Naive thymus-derived CD8-positive, alpha-beta T cell (primary cell): ENCODE measurements around the gene CSGALNACT2. TPM values are rescaled to one million over a fixed set of nuclear protein-coding genes. Genes with fewer than 3 reads are reported as not detected.

ENCODE experiments used
- ATAC-seq, 2 donors: fragments of 150-1000 bp; cut with Tn5 transposase in 1 of 2; sonication (Bioruptor Pico), chemical (Tn5 transposase) in 1 of 2; 1 replicate in 1 of 2; 2 replicates in 1 of 2; pipeline ENCODE4 v1.10.0; 2021; ENCODE audit warnings: mild to moderate bottlenecking in 2 of 2, moderate library complexity in 2 of 2
- POLR2A ChIA-PET: fragments of 350-600 bp; sonication (Branson Sonifier 250); formaldehyde crosslinking; loops from one replicate; lab custom pipeline; 2021; ENCODE audit warnings: antibody characterized with exemption; lab: Charles Lee
- DNase-seq, 10 donors: peaks; one replicate each; pipeline versions ENCODE4 v3.0.0 to v3.0.0-alpha.2; 2020 to 2022
- H3K27ac Mint-ChIP-seq, 10 donors: one replicate each; pipeline ENCODE4 v1.8.0; 2020 to 2022; ENCODE audit warnings: mild to moderate bottlenecking in 10 of 10, mixed read lengths in 10 of 10, moderate library complexity in 4 of 10, inconsistent platforms in 1 of 10
- H3K27me3 Mint-ChIP-seq, 5 donors: one replicate each; pipeline ENCODE4 v1.8.0; 2021 to 2022; ENCODE audit warnings: mixed read lengths in 5 of 5
- H3K36me3 Mint-ChIP-seq, 3 donors: one replicate each; pipeline ENCODE4 v1.8.0; 2020 to 2022; ENCODE audit warnings: mixed read lengths in 3 of 3, mild to moderate bottlenecking in 2 of 3, inconsistent platforms in 1 of 3
- H3K4me1 Mint-ChIP-seq, 4 donors: one replicate each; pipeline ENCODE4 v1.8.0; 2021 to 2022; ENCODE audit warnings: mixed read lengths in 4 of 4
- H3K4me3 Mint-ChIP-seq, 10 donors: one replicate each; pipeline ENCODE4 v1.8.0; 2020 to 2022; ENCODE audit warnings: mild to moderate bottlenecking in 10 of 10, mixed read lengths in 10 of 10, moderate library complexity in 6 of 10, inconsistent platforms in 1 of 10
- H3K9me3 Mint-ChIP-seq, 9 donors: one replicate each; pipeline ENCODE4 v1.8.0; 2020 to 2022; ENCODE audit warnings: mixed read lengths in 9 of 9, mild to moderate bottlenecking in 3 of 9, inconsistent platforms in 1 of 9, moderate library complexity in 1 of 9
- polyA plus RNA-seq, 3 donors: library from polyadenylated mRNA; unstranded; fragments of 300-500 nt; fragmentation: Illumina TruSeq; gene quantifications; one replicate each; pipeline ENCODE4 v1.2.3, GENCODE V29; 2021
- total RNA-seq, 8 experiments: library from RNA in 2 of 8; stranded (reverse) in 2 of 8; gene quantifications; one replicate each; pipeline ENCODE4 v1.2.3 and lab custom pipeline; 2021 to 2026

CSGALNACT2 gene
- total and polyA plus RNA-seq, 5 experiments from 2014 or later, result 15.0 to 61.0 (median 20.0) TPM

- H3K4me3 Mint-ChIP-seq, result peak overlapping the region in 1 of 10 donors; percentile 37
- POLR2A ChIA-PET, result no interaction called here
- H3K36me3 Mint-ChIP-seq, result peaks cover 13 to 71% (median 15%) of the 10 kb centered on the region in 3 donors
- H3K27ac Mint-ChIP-seq, result peak overlapping the region in 4 of 10 donors; percentile 1 to 48 (median 22)
- no peak for ATAC-seq
- H3K27me3 Mint-ChIP-seq, result no peaks in the 10 kb centered on the region
- DNase-seq, result no peak
- no peaks in the 10 kb centered on the region for H3K9me3 Mint-ChIP-seq
- H3K4me1 Mint-ChIP-seq, result peaks cover 32 to 66% (median 55%) of the 10 kb centered on the region in 4 donors
Measured at GRCh38 chr10:43160046-43160920, 22.0 kb downstream of the CSGALNACT2 start.

GRCh38 chr10:43160921-43161255 is 22.6 kb downstream of the CSGALNACT2 start:
- POLR2A ChIA-PET, result no interaction called here
- no peak for DNase-seq
- Mint-ChIP-seq H3K4me1 (peaks cover 30 to 61% (median 49%) of the 10 kb centered on the region in 4 donors), H3K36me3 (peaks cover 13 to 66% (median 16%) of the 10 kb centered on the region in 3 donors), H3K9me3 (no peaks in the 10 kb centered on the region), H3K27ac (peak overlapping the region in 5 of 10 donors; percentile 1 to 56 (median 42)), H3K4me3 (peak overlapping the region in 1 of 10 donors; percentile 37), H3K27me3 (no peaks in the 10 kb centered on the region)
- ATAC-seq, result no peak

- Mint-ChIP-seq H3K27me3 (no peaks in the 10 kb centered on the region), H3K4me1 (peaks cover 22 to 54% (median 35%) of the 10 kb centered on the region in 4 donors), H3K36me3 (peaks cover 13 to 64% (median 16%) of the 10 kb centered on the region in 3 donors), H3K4me3 (no peak overlapping the region), H3K27ac (peak overlapping the region in 1 of 10 donors; percentile 42), H3K9me3 (no peaks in the 10 kb centered on the region)
- ATAC-seq (no peak), DNase-seq (no peak)
- POLR2A ChIA-PET, result no interaction called here
Measured at GRCh38 chr10:43162604-43163003, 24.4 kb downstream of the CSGALNACT2 start.

- no peak overlapping the region for H3K4me3 Mint-ChIP-seq
- H3K9me3 Mint-ChIP-seq, result no peaks in the 10 kb centered on the region
- peak overlapping the region in 2 of 10 donors; percentile 51 to 67 for H3K27ac Mint-ChIP-seq
- DNase-seq (no peak), ATAC-seq (no peak)
- POLR2A ChIA-PET, result no interaction called here
- no peaks in the 10 kb centered on the region for H3K27me3 Mint-ChIP-seq
- H3K4me1 Mint-ChIP-seq, result peaks cover 16 to 37% (median 30%) of the 10 kb centered on the region in 4 donors
- peaks cover 6 to 68% (median 12%) of the 10 kb centered on the region in 3 donors for H3K36me3 Mint-ChIP-seq
Measured at GRCh38 chr10:43166207-43166879, 28.1 kb downstream of the CSGALNACT2 start.

DNA sequence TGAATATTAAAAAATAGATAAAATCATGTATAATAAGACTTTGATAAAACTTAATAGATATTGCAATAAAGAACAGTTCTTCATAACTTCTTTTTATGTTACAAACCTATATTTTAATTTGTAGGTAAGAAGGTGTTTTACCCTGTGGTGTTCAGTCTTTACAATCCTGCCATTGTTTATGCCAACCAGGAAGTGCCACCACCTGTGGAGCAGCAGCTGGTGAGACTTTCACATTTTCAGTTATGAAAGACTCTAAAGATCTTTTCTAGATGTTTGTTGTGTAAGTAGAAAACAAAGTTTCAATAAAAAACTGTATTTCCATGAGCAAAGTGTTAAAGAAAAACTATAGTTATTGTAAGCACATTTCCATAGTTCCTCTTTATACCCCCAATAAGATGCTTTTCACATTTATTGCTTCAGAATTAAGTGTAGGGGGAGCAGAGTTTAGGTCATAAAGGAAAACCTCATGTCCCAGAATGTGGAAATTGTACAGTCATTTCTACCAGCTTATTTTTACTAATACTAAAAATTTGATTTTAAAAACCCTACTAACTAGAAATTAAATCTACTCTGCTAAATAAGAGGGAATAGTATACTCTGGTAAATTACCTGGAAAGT is 28.7 kb downstream of the CSGALNACT2 start:
- no peak overlapping the region for H3K4me3 Mint-ChIP-seq
- H3K4me1 Mint-ChIP-seq, result peaks cover 11 to 34% (median 23%) of the 10 kb centered on the region in 4 donors
- H3K36me3 Mint-ChIP-seq, result peaks cover 4 to 68% (median 9%) of the 10 kb centered on the region in 3 donors
- H3K9me3 Mint-ChIP-seq, result no peaks in the 10 kb centered on the region
- POLR2A ChIA-PET, result no interaction called here
- peak overlapping the region in 1 of 10 donors; percentile 31 for H3K27ac Mint-ChIP-seq
- H3K27me3 Mint-ChIP-seq, result no peaks in the 10 kb centered on the region
- no peak for DNase-seq
- ATAC-seq, result no peak

DNA sequence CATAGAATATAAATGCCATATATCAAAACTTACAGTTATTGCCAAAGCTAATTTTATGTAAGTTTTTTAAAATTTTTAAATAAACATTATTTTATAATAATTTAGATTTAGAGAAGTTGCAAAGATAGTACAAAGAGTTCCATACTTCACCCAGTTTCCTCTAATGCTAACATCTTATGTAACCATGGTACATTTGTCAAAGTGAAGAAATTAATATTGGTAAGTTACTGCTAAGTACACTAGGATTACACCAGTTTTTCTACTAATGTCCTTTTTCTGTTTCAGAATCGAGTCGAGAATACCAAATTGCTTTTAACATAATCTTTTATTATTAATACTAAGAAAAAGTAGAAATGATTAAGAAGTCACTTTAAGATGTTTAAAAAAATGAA is 29.2 kb downstream of the CSGALNACT2 start:
- ATAC-seq (no peak), DNase-seq (no peak)
- POLR2A ChIA-PET, result no interaction called here
- no peaks in the 10 kb centered on the region for H3K9me3 Mint-ChIP-seq
- peaks cover 4 to 70% (median 9%) of the 10 kb centered on the region in 3 donors for H3K36me3 Mint-ChIP-seq
- peaks cover 11 to 34% (median 22%) of the 10 kb centered on the region in 4 donors for H3K4me1 Mint-ChIP-seq
- H3K27ac Mint-ChIP-seq, result peak overlapping the region in 1 of 10 donors; percentile 16
- no peaks in the 10 kb centered on the region for H3K27me3 Mint-ChIP-seq
- H3K4me3 Mint-ChIP-seq, result no peak overlapping the region

DNA sequence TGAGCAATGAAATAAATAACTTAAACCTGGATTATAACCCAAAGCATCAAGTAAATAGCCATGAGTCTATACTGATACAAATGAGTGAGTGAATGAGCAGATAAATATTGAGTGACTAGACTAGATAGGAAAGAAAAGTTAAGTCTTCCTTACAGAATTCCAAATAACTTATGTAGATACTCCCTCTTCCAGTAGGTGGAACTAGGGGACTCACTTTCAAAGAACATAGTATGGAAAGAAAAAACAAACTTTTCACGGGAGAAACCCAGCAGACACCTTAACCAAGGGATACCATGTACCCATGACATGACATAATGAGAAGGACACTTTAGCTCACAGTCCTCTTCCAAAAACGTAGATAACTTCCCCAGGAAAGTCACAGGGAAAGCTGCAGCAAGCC is 32.2 kb downstream of the CSGALNACT2 start:
- Mint-ChIP-seq H3K4me1 (peaks cover 10 to 32% (median 21%) of the 10 kb centered on the region in 4 donors), H3K27ac (peak overlapping the region in 5 of 10 donors; percentile 24 to 38 (median 27)), H3K9me3 (no peaks in the 10 kb centered on the region), H3K4me3 (no peak overlapping the region), H3K27me3 (no peaks in the 10 kb centered on the region), H3K36me3 (peaks cover 6 to 71% (median 22%) of the 10 kb centered on the region in 3 donors)
- no peak for ATAC-seq
- no peak for DNase-seq
- POLR2A ChIA-PET, result interaction anchor here (1.0 kb wide), 1 partner anchor 33 kb away, joined by 3 read pairs; the partner anchor contains the start of gene CSGALNACT2

GRCh38 chr10:43172645-43173044 is 34.4 kb downstream of the CSGALNACT2 start:
- no peak for ATAC-seq
- H3K36me3 Mint-ChIP-seq, result peaks cover 11 to 83% (median 40%) of the 10 kb centered on the region in 3 donors
- no peaks in the 10 kb centered on the region for H3K27me3 Mint-ChIP-seq
- H3K4me3 Mint-ChIP-seq, result peak overlapping the region in 1 of 10 donors; percentile 20
- POLR2A ChIA-PET, result no interaction called here
- peaks cover 0 to 4% (median 0%) of the 10 kb centered on the region in 9 donors for H3K9me3 Mint-ChIP-seq
- peaks cover 10 to 22% (median 19%) of the 10 kb centered on the region in 4 donors for H3K4me1 Mint-ChIP-seq
- H3K27ac Mint-ChIP-seq, result peak overlapping the region in 8 of 10 donors; percentile 1 to 85 (median 48)
- DNase-seq, result no peak

DNA sequence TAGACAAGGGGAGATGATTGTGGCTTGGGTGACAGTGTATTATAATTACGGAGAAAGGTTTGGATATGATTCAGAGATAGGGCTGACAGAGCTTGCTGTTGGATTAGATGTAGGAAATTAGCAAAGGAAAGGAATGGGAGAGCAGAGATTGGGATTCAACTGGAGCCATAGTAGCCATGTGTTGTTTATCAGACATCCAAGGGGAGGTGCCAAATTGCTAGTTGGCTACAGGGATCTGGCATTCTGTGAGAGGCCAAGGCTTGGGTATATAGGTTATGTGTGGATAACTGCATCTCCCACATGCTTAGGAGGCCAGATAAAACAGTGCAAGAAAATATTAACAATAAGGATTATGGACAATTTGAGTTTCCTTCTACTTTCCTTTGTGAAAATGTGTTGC is 34.9 kb downstream of the CSGALNACT2 start:
- Mint-ChIP-seq H3K4me1 (peaks cover 10 to 22% (median 19%) of the 10 kb centered on the region in 4 donors), H3K27ac (peak overlapping the region in 9 of 10 donors; percentile 1 to 85 (median 32)), H3K36me3 (peaks cover 16 to 88% (median 45%) of the 10 kb centered on the region in 3 donors), H3K4me3 (peak overlapping the region in 1 of 10 donors; percentile 20), H3K27me3 (no peaks in the 10 kb centered on the region), H3K9me3 (peaks cover 0 to 4% (median 0%) of the 10 kb centered on the region in 9 donors)
- DNase-seq (no peak), ATAC-seq (no peak)
- POLR2A ChIA-PET, result no interaction called here

- H3K9me3 Mint-ChIP-seq, result peaks cover 0 to 13% (median 4%) of the 10 kb centered on the region in 9 donors
- no peaks in the 10 kb centered on the region for H3K27me3 Mint-ChIP-seq
- H3K4me3 Mint-ChIP-seq, result no peak overlapping the region
- no peak overlapping the region for H3K27ac Mint-ChIP-seq
- ATAC-seq (no peak), DNase-seq (no peak)
- H3K36me3 Mint-ChIP-seq, result peaks cover 28 to 89% (median 58%) of the 10 kb centered on the region in 3 donors
- POLR2A ChIA-PET, result no interaction called here
- peaks cover 16 to 22% (median 19%) of the 10 kb centered on the region in 4 donors for H3K4me1 Mint-ChIP-seq
Measured at GRCh38 chr10:43174969-43175368, 36.7 kb downstream of the CSGALNACT2 start.

GRCh38 chr10:43176271-43176670 is 38.0 kb downstream of the CSGALNACT2 start:
- Mint-ChIP-seq H3K4me1 (peaks cover 9 to 16% (median 13%) of the 10 kb centered on the region in 4 donors), H3K27me3 (no peaks in the 10 kb centered on the region), H3K4me3 (no peak overlapping the region), H3K9me3 (peaks cover 0 to 13% (median 4%) of the 10 kb centered on the region in 9 donors), H3K36me3 (peaks cover 28 to 91% (median 71%) of the 10 kb centered on the region in 3 donors), H3K27ac (peak overlapping the region in 2 of 10 donors; percentile 51 to 59)
- DNase-seq (no peak), ATAC-seq (no peak)
- POLR2A ChIA-PET, result no interaction called here

DNA sequence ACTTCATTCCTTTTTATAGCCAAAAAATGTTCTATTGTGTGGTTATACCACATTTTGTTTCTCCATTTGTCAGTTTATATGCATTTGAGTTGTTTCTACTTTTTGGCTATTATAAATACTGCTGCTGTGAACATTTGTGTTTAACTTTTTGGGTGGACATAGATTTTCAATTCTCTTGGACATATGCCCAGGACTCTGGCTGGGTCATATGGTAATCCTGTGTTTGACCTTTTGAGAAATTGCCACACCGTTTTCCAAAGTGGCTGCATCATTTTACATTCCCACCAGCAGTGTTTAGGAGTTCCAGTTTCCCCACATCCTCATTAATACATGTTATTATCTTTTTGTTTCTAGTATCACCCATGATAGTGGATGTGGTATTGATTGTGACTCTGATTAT is 39.4 kb downstream of the CSGALNACT2 start:
- peaks cover 0 to 13% (median 4%) of the 10 kb centered on the region in 9 donors for H3K9me3 Mint-ChIP-seq
- ATAC-seq (no peak), DNase-seq (no peak)
- no peaks in the 10 kb centered on the region for H3K27me3 Mint-ChIP-seq
- H3K27ac Mint-ChIP-seq, result no peak overlapping the region
- POLR2A ChIA-PET, result no interaction called here
- H3K4me1 Mint-ChIP-seq, result peaks cover 6 to 15% (median 8%) of the 10 kb centered on the region in 4 donors
- H3K36me3 Mint-ChIP-seq, result peaks cover 28 to 90% (median 73%) of the 10 kb centered on the region in 3 donors
- no peak overlapping the region for H3K4me3 Mint-ChIP-seq
